ENCODE results near the gene SPOCK1.

Gene SPOCK1

GRCh38 chr5:137438932-137439331, 60.2 kb downstream of the SPOCK1 start:
- Histone ChIP-seq H3K27me3 (no peaks in the 10 kb centered on the region), H3K4me3 (no peak overlapping the region), H3K36me3 (no peaks in the 10 kb centered on the region), H3K9me3 (no peaks in the 10 kb centered on the region), H3K27ac (no peak overlapping the region), H3K4me1 (peaks cover 0 to 8% (median 4%) of the 10 kb centered on the region in 4 donors)
- no peak for DNase-seq
- intact Hi-C loops (cut with DNase I; ENCODE audit: low total_unique reads): no loop called here
- no peak for TF ChIP-seq CTCF (IDR thresholded peaks at IDR 0.05)

DNA sequence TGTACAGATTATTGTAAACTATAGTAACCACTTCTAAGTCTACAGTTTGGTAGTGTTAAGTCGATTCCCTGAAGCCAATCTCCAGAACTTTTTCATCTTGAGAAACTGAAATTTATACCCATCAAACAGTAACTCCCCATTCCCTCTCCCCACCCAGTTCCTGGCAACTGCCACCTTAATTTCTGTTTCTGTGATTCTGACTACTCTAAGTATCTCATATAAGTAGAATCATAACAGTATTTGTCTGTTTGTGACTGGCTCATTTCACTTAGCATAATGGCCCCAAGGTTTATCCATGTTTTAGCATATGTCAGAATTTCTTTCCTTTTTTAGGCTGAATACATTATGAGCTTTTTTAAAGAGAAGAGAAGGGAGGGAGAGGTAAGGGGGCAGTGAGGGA, 61.4 kb downstream of the SPOCK1 start:
- Histone ChIP-seq H3K36me3 (no peaks in the 10 kb centered on the region), H3K4me3 (no peak overlapping the region), H3K4me1 (peaks cover 0 to 8% (median 3%) of the 10 kb centered on the region in 4 donors), H3K27ac (no peak overlapping the region), H3K27me3 (no peaks in the 10 kb centered on the region), H3K9me3 (no peaks in the 10 kb centered on the region)
- DNase-seq: no peak
- intact Hi-C loops (cut with DNase I; ENCODE audit: low total_unique reads): no loop called here
- TF ChIP-seq CTCF (IDR thresholded peaks at IDR 0.05): no peak

DNA sequence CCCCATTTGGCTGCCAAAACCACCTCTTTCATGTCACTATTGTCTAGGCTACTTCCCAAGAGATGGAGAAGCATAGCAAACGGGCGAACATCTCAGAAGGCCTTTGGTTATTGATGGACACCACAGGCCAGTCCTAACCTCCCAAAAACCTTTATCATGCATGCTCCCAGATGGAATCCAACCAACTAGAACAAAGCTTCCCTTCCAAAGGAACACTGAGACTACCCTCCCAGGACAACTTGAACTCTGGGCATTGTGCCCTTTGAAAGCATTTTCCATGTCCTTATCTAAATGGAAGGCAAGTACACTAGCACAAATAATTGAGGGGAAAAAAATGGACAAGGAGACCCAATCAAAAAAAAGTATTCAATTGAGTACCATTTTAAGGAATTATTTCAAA, 65.6 kb downstream of the SPOCK1 start:
- H3K9me3 ChIP-seq: no peaks in the 10 kb centered on the region
- no peaks in the 10 kb centered on the region for H3K36me3 ChIP-seq
- H3K27me3 ChIP-seq: no peaks in the 10 kb centered on the region
- TF ChIP-seq CTCF (IDR thresholded peaks at IDR 0.05): no peak
- no peak for DNase-seq
- no peak overlapping the region for H3K4me3 ChIP-seq
- intact Hi-C loops (cut with DNase I; ENCODE audit: low total_unique reads): no loop called here
- H3K4me1 ChIP-seq: no peaks in the 10 kb centered on the region
- no peak overlapping the region for H3K27ac ChIP-seq

- TF ChIP-seq CTCF (IDR thresholded peaks at IDR 0.05): no peak
- Histone ChIP-seq H3K27me3 (no peaks in the 10 kb centered on the region), H3K4me3 (no peak overlapping the region), H3K27ac (no peak overlapping the region), H3K4me1 (no peaks in the 10 kb centered on the region), H3K9me3 (no peaks in the 10 kb centered on the region), H3K36me3 (no peaks in the 10 kb centered on the region)
- intact Hi-C loops (cut with DNase I; ENCODE audit: low total_unique reads): no loop called here
- DNase-seq: no peak
Observed at GRCh38 chr5:137432376-137432775, 66.8 kb downstream of the SPOCK1 start.

- Histone ChIP-seq H3K4me1 (no peaks in the 10 kb centered on the region), H3K9me3 (no peaks in the 10 kb centered on the region), H3K27me3 (no peaks in the 10 kb centered on the region), H3K36me3 (no peaks in the 10 kb centered on the region), H3K4me3 (no peak overlapping the region), H3K27ac (no peak overlapping the region)
- no peak for TF ChIP-seq CTCF (IDR thresholded peaks at IDR 0.05)
- intact Hi-C loops (cut with DNase I; ENCODE audit: low total_unique reads): no loop called here
- DNase-seq: no peak
Observed at GRCh38 chr5:137431051-137431450, 68.1 kb downstream of the SPOCK1 start.

DNA sequence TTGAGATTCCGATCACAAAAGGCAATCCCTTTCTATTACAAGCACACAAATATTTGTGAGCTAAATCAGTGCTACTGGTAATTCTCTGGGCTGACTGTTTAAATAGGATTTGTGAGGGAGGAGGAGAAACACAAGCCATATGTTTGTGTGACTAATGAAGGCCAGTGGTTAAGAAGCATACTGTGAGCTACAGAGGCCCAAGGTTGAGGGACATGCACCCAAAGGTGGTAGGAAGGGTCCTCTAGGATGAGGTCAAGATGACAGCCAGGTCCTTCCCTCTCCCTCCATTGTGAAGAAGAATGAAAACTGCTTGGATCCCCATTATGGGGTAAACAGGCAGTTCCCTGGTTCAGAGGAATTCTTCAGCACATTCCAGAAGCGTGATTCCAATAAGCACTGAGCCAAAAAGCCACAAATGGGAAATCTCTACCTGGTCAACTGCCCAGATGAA, 83.9 kb downstream of the SPOCK1 start:
- no peak for TF ChIP-seq CTCF (IDR thresholded peaks at IDR 0.05)
- no peak overlapping the region for H3K27ac ChIP-seq
- H3K27me3 ChIP-seq: no peaks in the 10 kb centered on the region
- peaks cover 0 to 17% (median 4%) of the 10 kb centered on the region in 4 donors for H3K4me1 ChIP-seq
- no peak overlapping the region for H3K4me3 ChIP-seq
- no peak for DNase-seq
- H3K9me3 ChIP-seq: peaks cover 0 to 6% (median 0%) of the 10 kb centered on the region in 3 donors
- intact Hi-C loops (cut with DNase I; ENCODE audit: low total_unique reads): no loop called here
- H3K36me3 ChIP-seq: no peaks in the 10 kb centered on the region

All from tibial artery (tissue), 4 donors.